Duodenal mucosa (tissue), 2 donors: ENCODE measurements around the gene DOCK3.

Experiments used
- H3K27ac ChIP-seq: one replicate; pipeline ENCODE4 v1.7.0; 2013; ENCODE audit warnings: low read depth, low read length
- H3K27me3 ChIP-seq, 2 donors: one replicate each; pipeline ENCODE4 v1.7.0; 2013; ENCODE audit warnings: low read length in 2 of 2, control low read depth in 1 of 2; ENCODE audit not compliant: insufficient read depth in 2 of 2, control insufficient read depth in 1 of 2
- H3K36me3 ChIP-seq, 2 donors: one replicate each; pipeline ENCODE4 v1.7.0; 2013; ENCODE audit warnings: low read length in 2 of 2, control low read depth in 1 of 2; ENCODE audit not compliant: insufficient read depth in 2 of 2, control insufficient read depth in 1 of 2
- H3K4me1 ChIP-seq, 2 donors: one replicate each; pipeline ENCODE4 v1.7.0; 2013; ENCODE audit warnings: low read length in 2 of 2, control low read depth in 1 of 2; ENCODE audit not compliant: insufficient read depth in 2 of 2, control insufficient read depth in 1 of 2
- H3K4me3 ChIP-seq, 2 donors: one replicate each; pipeline ENCODE4 v1.7.0; 2013; ENCODE audit warnings: low read length in 2 of 2, low read depth in 1 of 2
- H3K9ac ChIP-seq, 2 donors: one replicate each; pipeline ENCODE4 v1.7.0; 2013; ENCODE audit warnings: low read length in 2 of 2, low read depth in 1 of 2
- H3K9me3 ChIP-seq, 2 donors: one replicate each; pipeline ENCODE4 v1.7.0; 2013; ENCODE audit warnings: low read length in 2 of 2, control low read depth in 1 of 2; ENCODE audit not compliant: control insufficient read depth in 1 of 2

DOCK3 gene

DNA sequence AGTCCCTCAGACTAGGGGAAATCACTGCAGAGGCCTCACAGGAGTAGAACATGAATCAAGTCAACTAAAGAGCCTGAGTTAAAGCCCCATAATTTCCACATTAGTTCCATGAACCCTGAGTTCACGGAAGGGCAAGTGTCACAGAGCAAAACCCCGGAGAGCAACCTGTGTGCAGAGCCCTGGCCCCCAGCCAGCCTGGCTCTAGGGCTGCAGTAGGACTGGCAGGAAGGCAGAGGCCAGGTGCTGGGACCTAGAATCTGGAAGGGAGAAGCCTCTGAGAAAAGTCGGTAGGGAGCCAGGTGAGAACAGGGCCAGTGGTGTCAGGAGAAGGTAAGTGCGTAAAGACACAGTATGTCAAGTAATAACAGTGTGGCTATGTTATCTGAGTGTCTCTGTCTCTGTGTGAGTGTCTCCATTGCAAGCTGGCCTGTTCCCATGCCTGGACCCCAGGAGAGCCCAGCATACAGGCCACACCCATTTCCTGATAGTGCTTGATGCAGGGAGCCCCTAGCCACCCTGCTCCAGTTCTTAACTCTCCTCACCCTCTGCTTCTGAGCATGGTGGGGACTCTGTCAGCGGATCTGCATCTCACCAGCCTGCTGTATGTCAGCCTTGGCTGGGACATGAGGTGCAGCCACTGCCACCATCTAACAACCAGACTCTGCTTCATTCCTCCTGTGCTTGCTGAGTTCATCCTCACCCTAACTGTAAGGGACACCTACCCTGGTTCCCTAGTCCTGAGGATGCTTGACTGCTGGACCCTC, 699.1 kb downstream of the DOCK3 start:
- H3K36me3 ChIP-seq, result no peaks in the 10 kb centered on the region
- no peak overlapping the region for H3K4me3 ChIP-seq
- H3K9me3 ChIP-seq, result no peaks in the 10 kb centered on the region
- no peak overlapping the region for H3K27ac ChIP-seq
- H3K9ac ChIP-seq, result no peak overlapping the region
- H3K27me3 ChIP-seq, result peaks cover 0 to 15% of the 10 kb centered on the region in 2 donors
- no peaks in the 10 kb centered on the region for H3K4me1 ChIP-seq

- H3K9me3 ChIP-seq, result no peaks in the 10 kb centered on the region
- H3K4me1 ChIP-seq, result no peaks in the 10 kb centered on the region
- H3K36me3 ChIP-seq, result no peaks in the 10 kb centered on the region
- H3K27me3 ChIP-seq, result peaks cover 0 to 15% of the 10 kb centered on the region in 2 donors
- H3K27ac ChIP-seq, result no peak overlapping the region
- no peak overlapping the region for H3K9ac ChIP-seq
- no peak overlapping the region for H3K4me3 ChIP-seq
These were observed 699.7 kb downstream of the DOCK3 start for GRCh38 chr3:51374456-51374855.

- no peak overlapping the region for H3K27ac ChIP-seq
- H3K4me3 ChIP-seq, result no peak overlapping the region
- H3K4me1 ChIP-seq, result no peaks in the 10 kb centered on the region
- no peaks in the 10 kb centered on the region for H3K9me3 ChIP-seq
- peaks cover 0 to 15% of the 10 kb centered on the region in 2 donors for H3K27me3 ChIP-seq
- H3K9ac ChIP-seq, result no peak overlapping the region
- no peaks in the 10 kb centered on the region for H3K36me3 ChIP-seq
These were observed 700.4 kb downstream of the DOCK3 start for GRCh38 chr3:51375136-51375535.

GRCh38 chr3:51375571-51375970, 700.8 kb downstream of the DOCK3 start:
- H3K27me3 ChIP-seq, result peaks cover 0 to 15% of the 10 kb centered on the region in 2 donors
- H3K36me3 ChIP-seq, result no peaks in the 10 kb centered on the region
- no peak overlapping the region for H3K9ac ChIP-seq
- H3K9me3 ChIP-seq, result no peaks in the 10 kb centered on the region
- H3K27ac ChIP-seq, result no peak overlapping the region
- no peaks in the 10 kb centered on the region for H3K4me1 ChIP-seq
- no peak overlapping the region for H3K4me3 ChIP-seq

DNA sequence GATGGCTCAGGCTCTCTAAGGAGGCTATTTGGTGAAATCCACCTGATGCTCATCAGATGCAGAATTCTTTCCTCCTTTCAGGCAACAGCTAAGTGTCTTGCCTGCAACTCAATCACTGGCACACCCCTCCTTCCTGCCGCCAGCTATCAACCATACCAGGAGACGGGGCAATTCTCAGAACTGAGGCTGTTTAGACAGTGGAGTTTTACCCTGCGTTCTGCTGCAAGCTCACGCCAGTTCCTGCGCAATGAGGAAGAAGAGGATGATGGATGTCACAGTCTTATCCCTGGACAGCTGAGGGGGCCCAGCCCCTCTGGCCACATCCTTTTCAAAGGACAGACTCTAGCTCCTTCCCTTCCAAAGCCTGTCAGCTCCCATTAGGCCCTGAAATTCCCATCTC, 703.3 kb downstream of the DOCK3 start:
- H3K27ac ChIP-seq, result no peak overlapping the region
- no peak overlapping the region for H3K4me3 ChIP-seq
- H3K9ac ChIP-seq, result no peak overlapping the region
- H3K4me1 ChIP-seq, result no peaks in the 10 kb centered on the region
- H3K27me3 ChIP-seq, result peaks cover 0 to 15% of the 10 kb centered on the region in 2 donors
- no peaks in the 10 kb centered on the region for H3K36me3 ChIP-seq
- H3K9me3 ChIP-seq, result no peaks in the 10 kb centered on the region

GRCh38 chr3:51378726-51379125, 704.0 kb downstream of the DOCK3 start:
- H3K27me3 ChIP-seq, result peaks cover 0 to 9% of the 10 kb centered on the region in 2 donors
- H3K36me3 ChIP-seq, result no peaks in the 10 kb centered on the region
- no peak overlapping the region for H3K4me3 ChIP-seq
- no peaks in the 10 kb centered on the region for H3K9me3 ChIP-seq
- peaks cover 4% of the 10 kb centered on the region in 2 donors for H3K4me1 ChIP-seq
- H3K27ac ChIP-seq, result no peak overlapping the region
- no peak overlapping the region for H3K9ac ChIP-seq

- peaks cover 9% of the 10 kb centered on the region in 2 donors for H3K4me1 ChIP-seq
- H3K27ac ChIP-seq, result no peak overlapping the region
- peaks cover 0 to 3% of the 10 kb centered on the region in 2 donors for H3K27me3 ChIP-seq
- H3K9me3 ChIP-seq, result no peaks in the 10 kb centered on the region
- no peak overlapping the region for H3K9ac ChIP-seq
- no peak overlapping the region for H3K4me3 ChIP-seq
- H3K36me3 ChIP-seq, result no peaks in the 10 kb centered on the region
These were observed 704.6 kb downstream of the DOCK3 start for GRCh38 chr3:51379301-51379700.

- Histone ChIP-seq H3K9ac (no peak overlapping the region), H3K4me3 (no peak overlapping the region), H3K9me3 (no peaks in the 10 kb centered on the region), H3K36me3 (no peaks in the 10 kb centered on the region), H3K27ac (no peak overlapping the region), H3K27me3 (peaks cover 0 to 2% of the 10 kb centered on the region in 2 donors), H3K4me1 (peaks cover 9% of the 10 kb centered on the region in 2 donors)
These were observed 705.2 kb downstream of the DOCK3 start for GRCh38 chr3:51379746-51380455.

DNA sequence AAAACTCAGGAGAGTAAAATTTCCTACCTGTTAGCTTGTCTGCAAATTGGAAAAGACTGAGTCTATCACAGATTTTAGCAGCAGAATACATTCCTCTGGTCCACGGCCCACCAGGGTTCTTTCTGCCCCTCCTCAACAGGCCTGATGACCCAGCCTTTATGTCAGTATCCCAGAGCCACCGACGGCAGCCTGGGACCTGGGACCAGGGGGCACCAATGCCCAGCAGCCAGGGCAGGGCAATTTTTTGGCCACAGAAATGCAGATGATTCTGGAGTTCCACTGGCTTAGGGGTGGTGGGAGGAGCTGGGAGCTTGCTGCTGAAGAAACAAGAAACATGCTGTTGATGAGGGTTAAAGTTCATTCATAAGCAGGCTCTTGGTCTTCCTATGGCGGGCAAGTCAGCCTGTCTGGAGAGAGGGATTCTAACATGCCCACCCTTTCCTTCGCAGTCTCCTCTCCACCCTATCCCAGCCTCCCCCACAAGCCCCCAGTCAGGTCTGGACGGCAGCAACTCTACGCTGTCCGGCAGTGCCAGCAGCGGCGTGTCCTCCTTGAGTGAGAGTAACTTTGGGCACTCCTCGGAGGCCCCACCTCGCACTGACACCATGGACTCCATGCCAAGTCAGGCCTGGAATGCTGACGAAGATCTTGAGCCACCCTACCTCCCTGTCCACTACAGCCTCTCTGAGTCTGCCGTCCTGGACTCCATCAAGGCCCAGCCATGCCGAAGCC, 706.0 kb downstream of the DOCK3 start:
- H3K36me3 ChIP-seq, result no peaks in the 10 kb centered on the region

DNA sequence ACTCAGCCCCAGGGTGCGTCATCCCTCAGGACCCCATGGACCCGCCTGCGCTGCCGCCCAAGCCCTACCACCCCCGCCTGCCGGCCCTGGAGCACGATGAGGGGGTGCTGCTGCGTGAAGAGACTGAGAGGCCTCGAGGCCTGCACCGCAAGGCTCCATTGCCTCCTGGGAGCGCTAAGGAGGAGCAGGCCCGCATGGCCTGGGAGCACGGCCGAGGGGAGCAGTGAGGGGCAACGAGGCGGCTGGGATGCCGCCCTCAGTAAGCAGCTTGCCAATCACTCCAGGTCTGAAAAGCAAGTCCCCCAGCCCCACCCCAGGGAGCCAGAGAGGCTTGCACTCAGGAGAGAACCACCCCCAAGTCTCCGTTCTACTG, 706.6 kb downstream of the DOCK3 start:
- no peak overlapping the region for H3K4me3 ChIP-seq
- no peak overlapping the region for H3K9ac ChIP-seq

More for the DNA sequence above, 706.0 kb downstream of the DOCK3 start:
- H3K9ac ChIP-seq, result no peak overlapping the region
- H3K27ac ChIP-seq, result no peak overlapping the region
- no peak overlapping the region for H3K4me3 ChIP-seq
- H3K4me1 ChIP-seq, result peaks cover 9 to 10% of the 10 kb centered on the region in 2 donors
- no peaks in the 10 kb centered on the region for H3K9me3 ChIP-seq
- peaks cover 0 to under 1% of the 10 kb centered on the region in 2 donors for H3K27me3 ChIP-seq

More for the DNA sequence above, 706.6 kb downstream of the DOCK3 start:
- no peaks in the 10 kb centered on the region for H3K9me3 ChIP-seq
- no peaks in the 10 kb centered on the region for H3K36me3 ChIP-seq
- H3K27me3 ChIP-seq, result no peaks in the 10 kb centered on the region
- H3K4me1 ChIP-seq, result peaks cover 12 to 16% of the 10 kb centered on the region in 2 donors
- no peak overlapping the region for H3K27ac ChIP-seq
